NCI-H1048 (cell line): ENCODE measurements around the gene ATP10B.
"Not testable (repeated sequence)": the region's sequence is repeated elsewhere in the genome, so short reads cannot be mapped to it uniquely, and the experiment has no call there.

Source experiments
- DNase-seq: peaks from one replicate; lab custom pipeline; 2025; lab: John Stamatoyannopoulos, UW

ATP10B gene

GRCh38 chr5:160831801-160832200 lies 20.2 kb downstream of the ATP10B start:
- DNase-seq = no peak

- no peak for DNase-seq
Observed at GRCh38 chr5:160824301-160825001, 27.6 kb downstream of the ATP10B start.

GRCh38 chr5:160812996-160813395 lies 39.0 kb downstream of the ATP10B start:
- not testable (repeated sequence) for DNase-seq

- no peak for DNase-seq
Observed at GRCh38 chr5:160805376-160805775, 46.6 kb downstream of the ATP10B start.

- no peak for DNase-seq
Observed at GRCh38 chr5:160802592-160802991, 49.4 kb downstream of the ATP10B start.

- no peak for DNase-seq
Observed at GRCh38 chr5:160800375-160801275, 51.4 kb downstream of the ATP10B start.

GRCh38 chr5:160799184-160799583 lies 52.8 kb downstream of the ATP10B start:
- no peak for DNase-seq

- DNase-seq = no peak
Observed at GRCh38 chr5:160797020-160797419, 55.0 kb downstream of the ATP10B start.

GRCh38 chr5:160793530-160793899 lies 58.5 kb downstream of the ATP10B start:
- no peak for DNase-seq

GRCh38 chr5:160792732-160793529 lies 59.1 kb downstream of the ATP10B start:
- no peak for DNase-seq

GRCh38 chr5:160792281-160792680 lies 59.7 kb downstream of the ATP10B start:
- DNase-seq = no peak

GRCh38 chr5:160789219-160789859 lies 62.7 kb downstream of the ATP10B start:
- no peak for DNase-seq

GRCh38 chr5:160788102-160788660 lies 63.8 kb downstream of the ATP10B start:
- no peak for DNase-seq

GRCh38 chr5:160787240-160787639 lies 64.8 kb downstream of the ATP10B start:
- no peak for DNase-seq

- no peak for DNase-seq
Observed at GRCh38 chr5:160774666-160775315, 77.2 kb downstream of the ATP10B start.

GRCh38 chr5:160773646-160774410 lies 78.2 kb downstream of the ATP10B start:
- no peak for DNase-seq

- DNase-seq = no peak
Observed at GRCh38 chr5:160772854-160773253, 79.2 kb downstream of the ATP10B start.

GRCh38 chr5:160770718-160771117 lies 81.3 kb downstream of the ATP10B start:
- DNase-seq = no peak

GRCh38 chr5:160769301-160769700 lies 82.7 kb downstream of the ATP10B start:
- no peak for DNase-seq

GRCh38 chr5:160767062-160767461 lies 84.9 kb downstream of the ATP10B start:
- no peak for DNase-seq
